ENCODE measurements around the gene TRIM17.

Gene TRIM17

GRCh38 chr1:228367798-228368791 is 48.6 kb downstream of the TRIM17 start:
- DNase-seq (ENCODE audit: low read depth in 2 of 2), result no peak

DNA sequence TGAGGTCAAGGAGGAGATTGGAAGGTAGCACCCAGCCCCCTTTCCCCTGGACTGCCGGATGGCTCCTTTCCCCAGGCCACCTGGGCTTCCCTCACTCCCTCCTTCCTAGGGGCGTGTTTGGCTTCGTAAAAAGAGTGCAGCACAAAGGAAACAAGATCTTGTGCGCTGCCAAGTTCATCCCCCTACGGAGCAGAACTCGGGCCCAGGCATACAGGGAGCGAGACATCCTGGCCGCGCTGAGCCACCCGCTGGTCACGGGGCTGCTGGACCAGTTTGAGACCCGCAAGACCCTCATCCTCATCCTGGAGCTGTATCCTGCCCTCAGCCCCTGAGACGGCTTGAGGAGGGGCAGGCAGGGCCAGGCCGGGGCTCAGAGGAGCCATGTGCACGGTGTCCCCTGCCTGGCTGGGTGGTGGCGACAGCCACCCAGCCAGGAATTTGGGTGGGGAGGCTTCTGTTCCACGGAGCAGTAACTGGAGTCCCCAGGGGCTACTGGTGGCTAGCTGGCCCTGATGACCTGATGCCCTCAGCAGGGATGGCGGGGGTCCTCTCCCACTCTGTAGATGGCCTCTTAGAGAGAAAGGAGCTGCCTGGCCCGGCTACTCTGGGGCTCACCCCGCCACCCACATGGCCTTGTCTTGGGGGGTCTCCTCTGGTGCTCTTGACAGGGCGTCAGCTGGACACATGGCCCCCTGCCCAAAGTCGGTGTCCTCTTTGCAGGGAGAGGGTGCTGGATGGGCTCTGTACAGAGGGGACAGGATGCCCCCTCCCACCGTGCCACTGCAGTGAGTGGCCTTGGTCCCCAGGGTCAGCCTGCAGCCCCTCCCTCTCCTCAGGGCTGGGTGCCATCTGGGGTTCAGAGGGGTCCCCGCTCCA is 49.6 kb downstream of the TRIM17 start:
- DNase-seq (ENCODE audit: low read depth in 2 of 2), result no peak

- no peak for DNase-seq (ENCODE audit: low read depth in 2 of 2)
Observed at GRCh38 chr1:228366062-228366865, 50.4 kb downstream of the TRIM17 start.

DNA sequence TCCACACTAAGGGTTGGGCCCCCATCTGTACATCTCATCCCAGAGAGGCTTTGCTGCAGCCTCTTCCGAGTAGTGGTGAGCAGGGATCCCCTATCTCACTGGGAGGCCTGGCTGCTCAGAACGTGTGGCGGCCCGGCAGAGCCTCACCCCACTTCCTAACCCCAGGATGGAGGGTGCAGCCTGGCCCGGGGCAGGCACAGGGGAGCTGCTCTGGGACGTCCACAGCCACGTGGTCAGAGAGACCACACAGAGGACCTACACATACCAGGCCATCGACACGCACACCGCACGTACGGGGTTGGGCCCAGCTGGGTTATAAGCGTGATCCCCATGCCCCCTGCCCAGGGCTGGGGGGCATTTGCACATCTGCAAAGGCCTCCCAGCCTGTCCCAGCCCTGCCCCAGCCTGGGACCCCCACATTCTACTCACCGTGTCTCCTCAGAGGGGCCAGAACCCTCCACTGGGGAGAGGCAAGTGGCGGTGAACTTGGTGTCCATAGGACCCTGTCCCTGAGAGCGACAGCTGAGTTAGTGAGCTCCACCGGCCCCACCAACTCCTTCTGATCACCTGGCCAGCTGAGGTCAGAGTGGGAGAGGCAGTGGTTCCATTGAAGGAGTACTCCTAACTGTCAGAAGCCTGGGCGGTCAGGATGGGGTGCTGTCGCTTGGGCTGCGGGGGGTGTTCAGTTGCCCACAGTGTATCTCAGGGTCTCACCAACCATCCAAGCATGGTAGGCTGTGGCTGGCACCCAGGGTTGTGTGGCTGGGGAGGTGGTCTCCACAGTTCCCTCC is 51.2 kb downstream of the TRIM17 start:
- DNase-seq (ENCODE audit: low read depth in 2 of 2), result no peak

DNA sequence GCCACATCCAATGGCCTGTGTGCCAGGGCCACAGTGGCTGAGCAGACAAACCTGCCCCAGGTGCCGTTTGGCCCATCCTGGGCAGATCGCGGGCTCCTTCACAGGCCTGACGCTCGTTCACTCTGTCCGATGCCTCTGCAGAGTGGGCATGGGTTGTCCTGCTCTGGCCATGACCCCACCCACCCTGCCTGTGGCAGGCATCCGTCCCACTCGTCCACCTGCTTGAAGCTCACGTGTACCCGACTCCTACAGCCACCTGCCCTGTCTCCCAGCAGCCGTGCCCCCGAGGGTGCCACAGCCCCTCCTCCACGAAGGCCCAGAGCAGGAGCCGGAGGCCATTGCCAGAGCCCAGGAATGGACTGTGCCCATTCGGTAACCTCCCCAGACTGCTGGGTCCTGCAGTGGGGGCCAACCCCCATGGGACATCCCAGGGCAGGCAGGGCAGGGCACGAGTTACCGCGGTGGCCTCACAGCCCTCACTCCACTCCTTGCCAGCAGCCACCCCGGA is 51.9 kb downstream of the TRIM17 start:
- no peak for DNase-seq (ENCODE audit: low read depth in 2 of 2)

DNA sequence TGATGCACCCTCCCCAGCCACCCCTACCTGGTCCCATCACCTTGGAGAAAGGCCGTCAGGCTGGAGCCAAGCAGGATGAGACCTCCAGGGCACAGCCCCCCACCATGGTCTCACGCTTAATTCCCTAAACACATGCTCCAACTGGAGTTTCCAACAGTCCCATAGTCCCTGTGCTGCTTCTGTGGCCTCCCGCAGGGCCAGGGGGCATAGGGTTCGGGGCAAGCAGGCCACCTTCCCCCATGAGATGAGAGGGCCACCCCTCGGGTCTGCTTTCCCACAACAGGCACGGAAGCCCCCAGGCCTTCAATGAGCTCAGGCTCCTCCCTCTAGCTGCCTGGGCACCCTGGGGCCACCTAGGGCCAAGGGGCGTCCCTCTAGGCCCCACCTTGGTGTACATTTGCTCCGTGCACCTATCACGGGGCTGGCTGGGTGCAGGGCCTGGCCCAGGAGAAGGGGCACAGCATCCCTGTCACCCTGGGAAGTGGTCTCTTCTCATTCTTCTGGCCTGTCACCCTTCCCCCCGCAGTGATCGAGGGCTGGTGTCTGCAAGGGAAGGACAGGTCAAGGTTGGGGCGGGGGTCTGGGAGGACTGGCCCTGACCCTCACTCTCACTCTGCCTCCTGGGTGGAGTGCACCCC is 52.5 kb downstream of the TRIM17 start:
- DNase-seq (ENCODE audit: low read depth in 2 of 2), result no peak

DNA sequence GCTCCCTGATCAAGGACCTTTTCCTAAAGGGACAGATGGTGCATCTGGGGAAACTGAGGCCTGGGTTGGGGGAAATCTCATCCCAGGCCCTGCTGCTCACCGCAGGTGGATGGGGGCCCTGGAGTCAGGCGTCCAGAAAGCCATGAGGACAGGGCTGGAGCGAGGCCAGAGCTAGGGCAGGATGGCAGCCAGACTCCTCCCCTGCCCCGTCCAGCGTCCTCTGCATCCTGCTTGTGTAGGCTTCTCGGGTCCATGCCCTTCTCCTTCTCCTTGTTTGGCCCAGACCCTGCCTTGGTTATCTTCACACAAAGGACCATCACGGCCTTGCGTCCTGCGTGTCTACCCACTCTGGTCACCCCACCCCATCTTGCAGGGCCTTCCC is 53.0 kb downstream of the TRIM17 start:
- DNase-seq (ENCODE audit: low read depth in 2 of 2), result no peak

GRCh38 chr1:228362884-228363450 is 53.7 kb downstream of the TRIM17 start:
- no peak for DNase-seq (ENCODE audit: low read depth in 2 of 2)

GRCh38 chr1:228362141-228362883 is 54.3 kb downstream of the TRIM17 start:
- no peak for DNase-seq (ENCODE audit: low read depth in 2 of 2)

- no peak for DNase-seq (ENCODE audit: low read depth in 2 of 2)
Observed at GRCh38 chr1:228361314-228362140, 55.1 kb downstream of the TRIM17 start.

DNA sequence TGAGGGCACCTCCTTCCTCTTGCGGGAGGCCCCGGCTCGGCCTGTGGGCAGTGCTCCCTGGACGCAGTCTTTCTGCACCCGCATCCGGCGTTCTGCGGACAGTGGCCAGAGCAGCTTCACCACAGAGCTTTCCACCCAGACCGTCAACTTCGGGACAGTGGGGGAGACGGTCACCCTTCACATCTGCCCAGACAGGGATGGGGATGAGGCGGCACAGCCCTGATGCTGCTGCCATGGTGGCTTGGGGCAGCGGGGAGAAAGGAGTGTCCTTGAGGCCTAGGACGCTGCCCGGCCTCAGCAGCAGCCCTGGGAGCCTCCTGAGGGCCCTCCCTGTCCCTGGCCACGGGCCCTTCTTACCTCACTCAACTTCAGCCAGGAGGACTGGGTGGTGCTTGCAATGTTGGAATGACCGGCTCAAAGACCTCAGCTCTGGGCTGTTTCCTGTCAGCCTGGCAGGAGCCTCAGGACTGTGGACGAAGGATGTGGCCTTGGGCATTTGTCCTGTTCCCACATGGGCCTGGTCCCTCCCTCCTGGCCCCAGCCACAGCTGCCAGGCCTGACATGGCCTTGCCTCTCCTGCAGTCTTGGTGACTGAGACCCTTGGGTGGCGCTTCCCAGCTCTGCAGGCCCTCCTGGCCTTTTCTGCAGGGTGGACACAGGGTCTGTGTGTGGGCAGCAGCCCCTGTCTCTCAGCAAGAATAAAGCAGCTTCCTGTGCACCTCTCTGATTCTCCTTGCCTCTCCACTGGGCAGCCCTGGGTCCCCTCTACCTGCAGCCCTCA is 55.9 kb downstream of the TRIM17 start:
- DNase-seq (ENCODE audit: low read depth in 2 of 2), result no peak

DNA sequence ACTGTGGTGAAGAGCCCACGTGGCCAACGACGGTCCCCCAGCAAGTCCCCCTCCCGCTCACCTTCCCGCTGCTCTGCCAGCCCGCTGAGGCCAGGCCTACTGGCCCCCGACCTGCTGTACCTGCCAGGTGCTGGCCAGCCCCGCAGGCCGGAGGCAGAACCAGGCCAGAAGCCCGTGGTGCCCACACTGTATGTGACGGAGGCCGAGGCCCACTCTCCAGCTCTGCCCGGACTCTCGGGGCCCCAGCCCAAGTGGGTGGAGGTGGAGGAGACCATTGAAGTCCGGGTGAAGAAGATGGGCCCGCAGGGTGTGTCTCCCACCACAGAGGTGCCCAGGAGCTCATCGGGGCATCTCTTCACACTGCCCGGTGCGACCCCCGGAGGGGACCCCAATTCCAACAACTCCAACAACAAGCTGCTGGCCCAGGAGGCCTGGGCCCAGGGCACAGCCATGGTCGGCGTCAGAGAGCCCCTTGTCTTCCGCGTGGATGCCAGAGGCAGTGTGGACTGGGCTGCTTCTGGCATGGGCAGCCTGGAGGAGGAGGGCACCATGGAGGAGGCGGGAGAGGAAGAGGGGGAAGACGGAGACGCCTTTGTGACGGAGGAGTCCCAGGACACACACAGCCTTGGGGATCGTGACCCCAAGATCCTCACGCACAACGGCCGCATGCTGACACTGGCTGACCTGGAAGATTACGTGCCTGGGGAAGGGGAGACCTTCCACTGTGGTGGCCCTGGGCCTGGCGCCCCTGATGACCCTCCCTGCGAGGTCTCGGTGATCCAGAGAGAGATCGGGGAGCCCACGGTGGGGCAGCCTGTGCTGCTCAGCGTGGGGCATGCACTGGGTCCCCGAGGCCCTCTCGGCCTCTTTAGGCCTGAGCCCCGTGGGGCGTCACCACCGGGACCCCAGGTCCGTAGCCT is 56.8 kb downstream of the TRIM17 start:
- no peak for DNase-seq (ENCODE audit: low read depth in 2 of 2)

- no peak for DNase-seq (ENCODE audit: low read depth in 2 of 2)
Observed at GRCh38 chr1:228358764-228359612, 57.7 kb downstream of the TRIM17 start.

DNA sequence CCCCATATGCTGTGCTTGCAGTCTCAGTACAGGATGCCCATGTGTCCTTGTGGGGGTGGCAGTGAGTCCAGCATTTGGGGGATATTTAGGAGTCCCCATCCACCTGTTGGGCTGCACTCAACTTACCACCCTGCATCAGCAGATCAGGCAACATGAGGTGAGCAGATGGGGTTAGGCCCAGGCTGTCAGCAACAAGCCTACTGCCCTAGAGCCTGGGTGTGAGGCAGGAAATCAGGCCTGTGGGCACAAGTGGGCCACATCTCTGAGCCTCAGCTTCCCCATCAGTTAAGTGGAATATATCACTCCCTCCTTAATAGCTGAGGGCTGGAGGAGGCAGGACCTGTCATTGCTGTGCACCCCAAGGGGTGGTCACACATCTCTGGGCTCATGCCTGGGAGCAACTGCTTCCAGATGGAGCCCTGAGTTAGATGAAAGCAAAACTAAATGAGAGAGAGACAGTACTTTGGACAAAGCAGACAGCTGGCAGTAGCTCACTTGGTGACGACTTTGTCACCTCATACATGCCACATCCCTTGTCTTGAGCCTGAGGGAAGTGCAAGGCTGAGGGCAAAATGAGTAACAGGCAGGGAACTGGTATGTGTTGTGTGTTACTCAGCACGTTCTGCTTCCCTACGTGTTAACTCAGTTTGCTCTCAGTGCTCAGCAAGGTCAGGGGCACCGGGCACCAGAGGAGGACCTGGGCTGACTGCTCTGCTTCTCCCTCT is 58.5 kb downstream of the TRIM17 start:
- no peak for DNase-seq (ENCODE audit: low read depth in 2 of 2)

Measured in fibroblast of skin of left biceps (primary cell).